Mammary epithelial cell (primary cell): Measurements from ENCODE around the gene CRYGS.

Source experiments
- EZH2 ChIP-seq: IDR thresholded peaks from 2 replicates; pipeline ENCODE4 v1.6.1; 2012; ENCODE audit warnings: low read length, inconsistent platforms, borderline replicate concordance
- TF ChIP-seq, protein P1 (sequence below), 2 donors: IDR thresholded peaks in 1 of 2; conservative IDR thresholded peaks in 1 of 2; 2 replicates each; pipeline ENCODE4 v1.5.1; 2011 to 2012; ENCODE audit warnings: inconsistent platforms in 2 of 2, low read length in 2 of 2, mild to moderate bottlenecking in 2 of 2, control low read depth in 1 of 2, low read depth in 1 of 2; ENCODE audit not compliant: insufficient read depth in 1 of 2; ENCODE audit errors: extremely low read depth in 1 of 2

- TF ChIP-seq EZH2 = no peak
- TF ChIP-seq, protein P1, sequence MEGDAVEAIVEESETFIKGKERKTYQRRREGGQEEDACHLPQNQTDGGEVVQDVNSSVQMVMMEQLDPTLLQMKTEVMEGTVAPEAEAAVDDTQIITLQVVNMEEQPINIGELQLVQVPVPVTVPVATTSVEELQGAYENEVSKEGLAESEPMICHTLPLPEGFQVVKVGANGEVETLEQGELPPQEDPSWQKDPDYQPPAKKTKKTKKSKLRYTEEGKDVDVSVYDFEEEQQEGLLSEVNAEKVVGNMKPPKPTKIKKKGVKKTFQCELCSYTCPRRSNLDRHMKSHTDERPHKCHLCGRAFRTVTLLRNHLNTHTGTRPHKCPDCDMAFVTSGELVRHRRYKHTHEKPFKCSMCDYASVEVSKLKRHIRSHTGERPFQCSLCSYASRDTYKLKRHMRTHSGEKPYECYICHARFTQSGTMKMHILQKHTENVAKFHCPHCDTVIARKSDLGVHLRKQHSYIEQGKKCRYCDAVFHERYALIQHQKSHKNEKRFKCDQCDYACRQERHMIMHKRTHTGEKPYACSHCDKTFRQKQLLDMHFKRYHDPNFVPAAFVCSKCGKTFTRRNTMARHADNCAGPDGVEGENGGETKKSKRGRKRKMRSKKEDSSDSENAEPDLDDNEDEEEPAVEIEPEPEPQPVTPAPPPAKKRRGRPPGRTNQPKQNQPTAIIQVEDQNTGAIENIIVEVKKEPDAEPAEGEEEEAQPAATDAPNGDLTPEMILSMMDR (conservative IDR thresholded peaks at IDR 0.05 in 1 of 2, IDR thresholded peaks at IDR 0.05 in 1 of 2; ENCODE audit: extremely low read depth in 1 of 2, insufficient read depth in 1 of 2, low read depth in 1 of 2, low read length in 2 of 2) = no peak
These were observed at the start of gene CRYGS for GRCh38 chr3:186544281-186544680.
